ENCODE measurements around the gene MRPL38.

DNA sequence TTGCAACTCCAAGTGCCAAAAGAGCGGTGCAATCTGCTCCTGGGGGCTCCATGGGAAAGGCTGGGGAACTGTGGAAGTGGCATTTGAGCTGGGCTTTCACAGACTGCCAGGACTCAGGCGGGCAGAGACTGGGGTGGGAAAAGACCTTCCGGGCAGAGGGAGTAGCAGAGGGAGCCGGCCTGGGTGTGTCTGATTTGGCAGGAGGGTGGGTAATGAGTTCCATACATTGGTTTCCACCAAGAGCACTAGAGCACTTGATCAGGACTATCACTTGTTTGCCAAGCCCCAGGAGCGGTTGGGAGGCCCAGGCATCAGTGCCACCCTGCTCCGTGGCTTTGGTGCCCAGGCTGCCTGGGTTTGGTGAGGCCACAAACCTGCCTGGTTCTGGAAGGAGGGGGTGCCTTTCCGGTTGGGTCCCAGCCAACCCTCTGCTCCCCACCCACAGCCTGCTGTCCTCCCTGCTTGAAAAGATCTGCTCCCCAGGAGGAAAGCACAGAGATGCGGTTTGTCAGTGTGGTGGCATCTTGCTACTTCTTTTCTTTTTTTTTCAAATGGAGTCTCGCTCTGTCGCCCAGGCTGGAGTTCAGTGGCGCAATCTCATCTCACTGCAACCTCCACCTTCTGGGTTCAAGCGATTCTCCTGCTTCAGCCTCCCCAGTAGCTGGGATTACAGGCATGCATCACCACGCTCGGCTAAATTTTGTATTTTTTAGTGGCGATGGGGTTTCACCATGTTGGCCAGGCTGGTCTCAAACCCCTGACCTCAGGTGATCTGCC lies 22.8 kb downstream of the MRPL38 start:
- TF ChIP-seq CTCF (IDR thresholded peaks at IDR 0.05): no peak
- no peak for TF ChIP-seq POLR2A (IDR thresholded peaks at IDR 0.05)
